Coronary artery (tissue), 2 donors: ENCODE measurements around the gene PGLYRP4.

ENCODE experiments used
- DNase-seq: peaks from one replicate; pipeline ENCODE4 v3.0.0-alpha.2; 2017; ENCODE audit warnings: low spot score
- H3K27ac ChIP-seq, 2 donors: fragments of 200-600 bp; sonication (generic); one replicate each; pipeline ENCODE4 v1.5.1; 2016 to 2019
- H3K4me3 ChIP-seq: fragments of 200-600 bp; sonication (generic); 2 replicates; pipeline ENCODE4 v1.5.1; 2016; ENCODE audit warnings: mild to moderate bottlenecking, moderate library complexity
- CTCF ChIP-seq: fragments of 200-600 bp; sonication (generic); IDR thresholded peaks from one replicate; pipeline ENCODE4 v1.5.1; 2019; ENCODE audit warnings: antibody characterized with exemption

The PGLYRP4 gene

GRCh38 chr1:153291514-153291913 is 57.1 kb downstream of the PGLYRP4 start:
- no peak for TF ChIP-seq CTCF
- DNase-seq, result no peak
- H3K27ac ChIP-seq, result no peak overlapping the region
- H3K4me3 ChIP-seq, result no peak overlapping the region

GRCh38 chr1:153288634-153289275 is 59.9 kb downstream of the PGLYRP4 start:
- no peak for TF ChIP-seq CTCF
- DNase-seq, result no peak
- no peak overlapping the region for H3K4me3 ChIP-seq
- no peak overlapping the region for H3K27ac ChIP-seq
